ENCODE results near the gene PHLPP1.

GRCh38 chr18:62878305-62878704 is 163.0 kb downstream of the PHLPP1 start:
- no peak for TF ChIP-seq CTCF (conservative IDR thresholded peaks at IDR 0.05; ENCODE audit: low read depth in 2 of 2)
- no peak for TF ChIP-seq REST (IDR thresholded peaks at IDR 0.05; ENCODE audit: unreplicated experiment)
- TF ChIP-seq STAT1 (IDR thresholded peaks at IDR 0.05; ENCODE audit: unreplicated experiment), result no peak
- TF ChIP-seq POLR2AphosphoS5 (IDR thresholded peaks at IDR 0.05; ENCODE audit: low read depth), result no peak
- TF ChIP-seq CREB1 (CRISPR knock-in tag; IDR thresholded peaks at IDR 0.05; ENCODE audit: low read depth), result no peak
- no peak for TF ChIP-seq EZH2phosphoT487 (IDR thresholded peaks at IDR 0.05; ENCODE audit: unreplicated experiment)
- TF ChIP-seq ZNF331 (CRISPR knock-in tag; IDR thresholded peaks at IDR 0.05; ENCODE audit: low read depth), result no peak
